Activated CD8-positive, alpha-beta T cell treated with anti-CD3 and anti-CD28 coated beads for 36 hours (primary cell): ENCODE measurements around the gene CDH5. TPM values are rescaled to one million over a fixed set of nuclear protein-coding genes. Genes with fewer than 3 reads are reported as not detected.

Experiments used
- ATAC-seq: fragments of 200-7000 bp; cut with Tn5 transposase; one replicate; pipeline ENCODE4 v1.10.0; 2021; ENCODE audit warnings: mild to moderate bottlenecking, moderate library complexity
- CTCF ChIA-PET: fragments of 350-600 bp; sonication (Branson Sonifier 250); formaldehyde crosslinking; loops from one replicate; lab custom pipeline; 2021; ENCODE audit warnings: antibody characterized with exemption; lab: Charles Lee
- POLR2A ChIA-PET: fragments of 350-600 bp; sonication (Branson Sonifier 250); formaldehyde crosslinking; loops from one replicate; lab custom pipeline; 2021; ENCODE audit warnings: antibody characterized with exemption; lab: Charles Lee
- DNase-seq: peaks from one replicate; pipeline ENCODE4 v3.0.0-alpha.2; 2020
- H3K27ac Mint-ChIP-seq: one replicate; pipeline ENCODE4 v1.8.0; 2021; ENCODE audit warnings: mild to moderate bottlenecking, mixed read lengths
- H3K27me3 Mint-ChIP-seq: one replicate; pipeline ENCODE4 v1.8.0; 2021; ENCODE audit warnings: mixed read lengths
- H3K36me3 Mint-ChIP-seq: one replicate; pipeline ENCODE4 v1.8.0; 2021; ENCODE audit warnings: low read depth, mixed read lengths
- H3K4me1 Mint-ChIP-seq: one replicate; pipeline ENCODE4 v1.8.0; 2021; ENCODE audit warnings: low read depth, mixed read lengths
- H3K4me3 Mint-ChIP-seq: one replicate; pipeline ENCODE4 v1.8.0; 2021; ENCODE audit warnings: mild to moderate bottlenecking, moderate library complexity, mixed read lengths
- H3K9me3 Mint-ChIP-seq: one replicate; pipeline ENCODE4 v1.8.0; 2021; ENCODE audit warnings: mixed read lengths
- CTCF ChIP-seq: fragments of 200-600 bp; IDR thresholded peaks from one replicate; pipeline ENCODE4 v1.8.0; 2022; ENCODE audit warnings: antibody characterized with exemption, mild to moderate bottlenecking
- intact Hi-C: fragments of 100-400 bp; cut with micrococcal nuclease; formaldehyde crosslinking; loops from one replicate; pipeline ENCODE4 v1.10.0; 2022
- total RNA-seq, 2 experiments: library from RNA; stranded (reverse); gene quantifications; one replicate each; pipeline ENCODE4 v1.2.3, GENCODE V29; 2021

The CDH5 gene
- total RNA-seq, 2 experiments from 2014 or later: not detected

GRCh38 chr16:66428682-66429251 is 62.3 kb downstream of the CDH5 start:
- H3K4me3 Mint-ChIP-seq: no peak overlapping the region
- intact Hi-C loops: no loop called here

GRCh38 chr16:66429290-66429962 is 62.9 kb downstream of the CDH5 start:
- TF ChIP-seq CTCF: no peak

More at GRCh38 chr16:66428682-66429251, 62.3 kb downstream of the CDH5 start:
- TF ChIP-seq CTCF: no peak
- Mint-ChIP-seq H3K27ac (no peak overlapping the region), H3K4me1 (peaks cover 6% of the 10 kb centered on the region), H3K27me3 (peaks cover 62% of the 10 kb centered on the region), H3K36me3 (no peaks in the 10 kb centered on the region), H3K9me3 (no peaks in the 10 kb centered on the region)
- DNase-seq (no peak), ATAC-seq (no peak)
- ChIA-PET CTCF (interaction anchor here (1.2 kb wide), 1 partner anchor 48 kb away, joined by 4 read pairs; no protein-coding TSS in a partner anchor), POLR2A (no interaction called here)

GRCh38 chr16:66430214-66430613 is 63.7 kb downstream of the CDH5 start:
- peaks cover 6% of the 10 kb centered on the region for H3K4me1 Mint-ChIP-seq
- ChIA-PET CTCF (no interaction called here), POLR2A (no interaction called here)
- no peak for TF ChIP-seq CTCF
- intact Hi-C loops: no loop called here
- H3K4me3 Mint-ChIP-seq: no peak overlapping the region
- no peaks in the 10 kb centered on the region for H3K9me3 Mint-ChIP-seq
- ATAC-seq (no peak), DNase-seq (no peak)
- H3K27me3 Mint-ChIP-seq: peaks cover 55% of the 10 kb centered on the region
- no peaks in the 10 kb centered on the region for H3K36me3 Mint-ChIP-seq
- no peak overlapping the region for H3K27ac Mint-ChIP-seq

More at GRCh38 chr16:66429290-66429962, 62.9 kb downstream of the CDH5 start:
- H3K4me3 Mint-ChIP-seq: no peak overlapping the region
- no peak overlapping the region for H3K27ac Mint-ChIP-seq
- no peaks in the 10 kb centered on the region for H3K36me3 Mint-ChIP-seq
- intact Hi-C loops: no loop called here
- ChIA-PET POLR2A (no interaction called here), CTCF (no interaction called here)
- ATAC-seq: no peak
- H3K4me1 Mint-ChIP-seq: peaks cover 6% of the 10 kb centered on the region
- no peaks in the 10 kb centered on the region for H3K9me3 Mint-ChIP-seq
- H3K27me3 Mint-ChIP-seq: peaks cover 61% of the 10 kb centered on the region
- DNase-seq: no peak

GRCh38 chr16:66431760-66432159 is 65.3 kb downstream of the CDH5 start:
- ATAC-seq (no peak), DNase-seq (no peak)
- intact Hi-C loops: no loop called here
- peaks cover 44% of the 10 kb centered on the region for H3K27me3 Mint-ChIP-seq
- no peak for TF ChIP-seq CTCF
- ChIA-PET CTCF (interaction anchor here (1.3 kb wide), 1 partner anchor 80 kb away, joined by 3 read pairs; no protein-coding TSS in a partner anchor), POLR2A (interaction anchor here (1.2 kb wide), 1 partner anchor 18 kb away, joined by 4 read pairs; no protein-coding TSS in a partner anchor)
- H3K36me3 Mint-ChIP-seq: no peaks in the 10 kb centered on the region
- H3K27ac Mint-ChIP-seq: no peak overlapping the region
- H3K4me1 Mint-ChIP-seq: peaks cover 4% of the 10 kb centered on the region
- no peaks in the 10 kb centered on the region for H3K9me3 Mint-ChIP-seq
- no peak overlapping the region for H3K4me3 Mint-ChIP-seq

- Mint-ChIP-seq H3K27ac (no peak overlapping the region), H3K36me3 (no peaks in the 10 kb centered on the region), H3K9me3 (no peaks in the 10 kb centered on the region), H3K27me3 (peaks cover 44% of the 10 kb centered on the region), H3K4me3 (no peak overlapping the region), H3K4me1 (peaks cover 4% of the 10 kb centered on the region)
- ChIA-PET POLR2A (interaction anchor here (1.2 kb wide), 1 partner anchor 19 kb away, joined by 4 read pairs; no protein-coding TSS in a partner anchor), CTCF (interaction anchor here (1.3 kb wide), 1 partner anchor 79 kb away, joined by 3 read pairs; no protein-coding TSS in a partner anchor)
- ATAC-seq (no peak), DNase-seq (no peak)
- no peak for TF ChIP-seq CTCF
- intact Hi-C loops: no loop called here
Measured at GRCh38 chr16:66432429-66432828, 65.9 kb downstream of the CDH5 start.
